MM.1S (cell line): ENCODE data around the gene LONRF2.

Experiments used
- DNase-seq: peaks from one replicate; pipeline ENCODE4 v3.0.0-alpha.2; 2015
- H2AFZ ChIP-seq: fragments of 300-600 bp; sonication (generic); 2 replicates; pipeline ENCODE4 v1.6.0; 2016; ENCODE audit warnings: antibody characterized with exemption, low read length
- H3F3A ChIP-seq: fragments of 300-600 bp; sonication (generic); 2 replicates; pipeline ENCODE4 v1.6.1; 2016; ENCODE audit warnings: mild to moderate bottlenecking, antibody characterized with exemption, low read length, moderate library complexity, mixed read lengths; ENCODE audit not compliant: insufficient read depth
- H3K27ac ChIP-seq: fragments of 300-600 bp; sonication (generic); 2 replicates; pipeline ENCODE4 v1.5.1; 2016; ENCODE audit warnings: mild to moderate bottlenecking, low read length
- H3K27me3 ChIP-seq: fragments of 300-600 bp; sonication (generic); replicated peaks from 2 replicates; pipeline ENCODE4 v1.6.0; 2016; ENCODE audit warnings: low read length; ENCODE audit not compliant: insufficient read depth
- H3K36me3 ChIP-seq: fragments of 300-600 bp; sonication (generic); replicated peaks from 2 replicates; pipeline ENCODE4 v1.6.1; 2016; ENCODE audit warnings: mild to moderate bottlenecking, low read length, mixed read lengths; ENCODE audit not compliant: insufficient read depth
- H3K4me1 ChIP-seq: fragments of 300-600 bp; sonication (generic); 2 replicates; pipeline ENCODE4 v1.6.1; 2016; ENCODE audit warnings: low read length, mixed read lengths
- H3K4me2 ChIP-seq: fragments of 300-600 bp; sonication (generic); 2 replicates; pipeline ENCODE4 v1.6.0; 2016; ENCODE audit warnings: low read depth, low read length
- H3K4me3 ChIP-seq: fragments of 300-600 bp; sonication (generic); 2 replicates; pipeline ENCODE4 v1.5.1; 2016; ENCODE audit warnings: low read length, mixed read lengths
- H3K79me2 ChIP-seq: fragments of 300-600 bp; sonication (generic); 2 replicates; pipeline ENCODE4 v1.6.1; 2016; ENCODE audit warnings: mixed run types, low read length, mixed read lengths
- H3K9ac ChIP-seq: fragments of 300-600 bp; sonication (generic); 2 replicates; pipeline ENCODE4 v1.6.1; 2016; ENCODE audit warnings: low read length, mixed read lengths
- H3K9me2 ChIP-seq: fragments of 300-600 bp; sonication (generic); replicated peaks from 2 replicates; pipeline ENCODE4 v1.6.1; 2016; ENCODE audit warnings: mild to moderate bottlenecking, low read length, mixed read lengths; ENCODE audit not compliant: insufficient read depth
- H3K9me3 ChIP-seq: fragments of 300-600 bp; sonication (generic); replicated peaks from 2 replicates; pipeline ENCODE4 v1.6.1; 2016; ENCODE audit warnings: mild to moderate bottlenecking, low read length, mixed read lengths; ENCODE audit not compliant: insufficient read depth
- H4K20me1 ChIP-seq: fragments of 300-600 bp; sonication (generic); 2 replicates; pipeline ENCODE4 v1.6.1; 2016; ENCODE audit warnings: mild to moderate bottlenecking, low read length, moderate library complexity, mixed read lengths; ENCODE audit not compliant: insufficient read depth
- EZH2 ChIP-seq: fragments of 300-600 bp; sonication (generic); optimal IDR thresholded peaks from 2 replicates; pipeline ENCODE3; 2017; ENCODE audit warnings: low read depth, mild to moderate bottlenecking, antibody characterized with exemption, low read length, mixed read lengths
- EZH2phosphoT487 ChIP-seq: fragments of 300-600 bp; sonication (generic); IDR thresholded peaks from 2 replicates; pipeline ENCODE4 v1.6.1; 2018; ENCODE audit warnings: antibody characterized with exemption, low read length
- TF ChIP-seq, protein P1 (sequence below): fragments of 300-600 bp; sonication (generic); IDR thresholded peaks from 2 replicates; pipeline ENCODE4 v1.5.1; 2016; ENCODE audit warnings: antibody characterized with exemption, low read length, mixed read lengths

LONRF2 gene

DNA sequence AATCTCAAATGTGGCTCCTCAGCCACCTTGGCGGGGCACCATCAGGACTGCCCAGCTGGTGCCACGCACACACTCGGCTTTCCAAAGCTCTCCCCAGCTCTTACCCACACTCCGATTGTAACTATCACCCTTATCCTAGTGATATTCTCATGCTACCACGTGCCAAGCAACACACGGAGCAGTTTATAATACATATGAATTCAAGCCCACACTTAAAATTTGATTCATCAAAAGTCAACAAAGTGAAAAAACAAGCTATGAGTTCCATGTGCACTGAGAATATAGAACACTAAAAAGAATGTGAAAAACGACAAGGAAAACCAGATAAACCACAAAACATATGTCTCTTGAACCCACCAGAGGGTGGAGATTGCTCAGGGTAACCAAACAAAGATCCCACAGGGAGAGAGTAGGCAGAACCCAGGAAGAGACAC lies 31.6 kb downstream of the LONRF2 start:
- DNase-seq = no peak
- Histone ChIP-seq H3K36me3 (no peaks in the 10 kb centered on the region), H3F3A (no peaks in the 10 kb centered on the region), H3K9ac (no peak overlapping the region), H3K4me2 (no peak overlapping the region), H3K27ac (no peak overlapping the region), H3K4me1 (no peaks in the 10 kb centered on the region), H3K4me3 (no peak overlapping the region), H3K79me2 (no peaks in the 10 kb centered on the region), H3K27me3 (no peaks in the 10 kb centered on the region), H2AFZ (no peak overlapping the region), H4K20me1 (no peaks in the 10 kb centered on the region), H3K9me2 (no peaks in the 10 kb centered on the region), H3K9me3 (no peaks in the 10 kb centered on the region)
- TF ChIP-seq EZH2phosphoT487 (no peak), EZH2 (no peak)
- TF ChIP-seq, protein P1, sequence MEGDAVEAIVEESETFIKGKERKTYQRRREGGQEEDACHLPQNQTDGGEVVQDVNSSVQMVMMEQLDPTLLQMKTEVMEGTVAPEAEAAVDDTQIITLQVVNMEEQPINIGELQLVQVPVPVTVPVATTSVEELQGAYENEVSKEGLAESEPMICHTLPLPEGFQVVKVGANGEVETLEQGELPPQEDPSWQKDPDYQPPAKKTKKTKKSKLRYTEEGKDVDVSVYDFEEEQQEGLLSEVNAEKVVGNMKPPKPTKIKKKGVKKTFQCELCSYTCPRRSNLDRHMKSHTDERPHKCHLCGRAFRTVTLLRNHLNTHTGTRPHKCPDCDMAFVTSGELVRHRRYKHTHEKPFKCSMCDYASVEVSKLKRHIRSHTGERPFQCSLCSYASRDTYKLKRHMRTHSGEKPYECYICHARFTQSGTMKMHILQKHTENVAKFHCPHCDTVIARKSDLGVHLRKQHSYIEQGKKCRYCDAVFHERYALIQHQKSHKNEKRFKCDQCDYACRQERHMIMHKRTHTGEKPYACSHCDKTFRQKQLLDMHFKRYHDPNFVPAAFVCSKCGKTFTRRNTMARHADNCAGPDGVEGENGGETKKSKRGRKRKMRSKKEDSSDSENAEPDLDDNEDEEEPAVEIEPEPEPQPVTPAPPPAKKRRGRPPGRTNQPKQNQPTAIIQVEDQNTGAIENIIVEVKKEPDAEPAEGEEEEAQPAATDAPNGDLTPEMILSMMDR = no peak

DNA sequence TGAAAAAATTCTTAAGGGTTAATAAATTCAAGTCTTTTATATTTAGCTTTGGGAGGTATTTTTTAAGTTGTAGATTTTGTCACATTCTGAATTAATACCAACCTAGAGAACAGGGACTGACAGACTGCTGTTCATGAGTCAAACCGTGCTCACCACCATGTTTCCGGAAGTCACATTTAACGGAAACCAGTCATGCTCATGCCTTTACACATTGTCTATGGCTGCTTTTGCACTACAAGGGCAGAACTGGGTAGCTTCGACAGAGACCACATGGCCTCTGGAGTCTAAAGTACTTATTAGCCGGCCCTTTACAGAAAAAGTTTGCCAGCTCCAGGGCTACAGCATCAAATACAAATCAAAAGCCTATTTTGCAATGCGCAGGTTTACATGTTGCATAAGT lies 33.3 kb downstream of the LONRF2 start:
- no peak overlapping the region for H3K4me2 ChIP-seq
- no peak overlapping the region for H3K27ac ChIP-seq
- DNase-seq = no peak

DNA sequence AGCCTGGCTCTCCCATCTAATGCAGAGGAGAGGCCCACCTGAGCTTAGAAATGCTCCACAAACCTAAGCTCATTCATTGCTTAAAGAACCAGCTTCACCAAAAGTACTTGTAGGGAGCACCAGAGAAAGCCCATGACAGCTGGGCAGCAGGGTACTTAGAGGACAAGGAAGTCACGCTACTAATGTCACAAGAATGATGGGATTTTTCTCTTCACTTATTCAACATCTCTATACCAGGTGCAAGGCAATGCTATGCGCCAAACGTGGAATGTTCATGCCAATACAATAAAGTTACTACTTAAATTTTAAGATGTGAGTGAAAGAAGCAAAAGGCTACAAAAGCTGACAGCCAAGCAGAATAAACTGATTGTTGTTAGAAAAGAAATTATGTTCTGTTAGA lies 36.0 kb downstream of the LONRF2 start:
- Histone ChIP-seq H4K20me1 (no peaks in the 10 kb centered on the region), H3K4me1 (no peaks in the 10 kb centered on the region), H3K79me2 (no peaks in the 10 kb centered on the region), H3K9me2 (no peaks in the 10 kb centered on the region), H3F3A (no peaks in the 10 kb centered on the region), H3K4me3 (no peak overlapping the region), H3K9ac (no peak overlapping the region), H3K27ac (no peak overlapping the region), H3K9me3 (no peaks in the 10 kb centered on the region), H3K4me2 (no peak overlapping the region), H2AFZ (no peak overlapping the region), H3K27me3 (no peaks in the 10 kb centered on the region), H3K36me3 (no peaks in the 10 kb centered on the region)
- no peak for TF ChIP-seq EZH2
- TF ChIP-seq, protein P1 = no peak
- TF ChIP-seq EZH2phosphoT487 = no peak
- no peak for DNase-seq

More for the DNA sequence above, 33.3 kb downstream of the LONRF2 start:
- Histone ChIP-seq H3K9ac (no peak overlapping the region), H2AFZ (no peak overlapping the region), H3K4me3 (no peak overlapping the region), H3K36me3 (no peaks in the 10 kb centered on the region), H3K4me1 (no peaks in the 10 kb centered on the region), H3F3A (no peaks in the 10 kb centered on the region), H3K79me2 (no peaks in the 10 kb centered on the region), H3K27me3 (no peaks in the 10 kb centered on the region), H4K20me1 (no peaks in the 10 kb centered on the region), H3K9me2 (no peaks in the 10 kb centered on the region), H3K9me3 (no peaks in the 10 kb centered on the region)
- TF ChIP-seq EZH2 = no peak
- no peak for TF ChIP-seq EZH2phosphoT487
- TF ChIP-seq, protein P1 = no peak
